Vagina (tissue), 2 donors: ENCODE data around the gene CAMK2A.

Experiments
- CTCF ChIP-seq, 3 experiments: fragments of 450-650 bp in 2 of 3; fragments of 200-600 bp in 1 of 3; sonication (generic) in 1 of 3; IDR thresholded peaks; one replicate each; pipeline ENCODE4 v1.5.1; 2017 to 2019; ENCODE audit warnings: antibody characterized with exemption in 3 of 3, mild to moderate bottlenecking in 2 of 3, moderate library complexity in 2 of 3
- POLR2AphosphoS5 ChIP-seq, 2 donors: sonication (generic); formaldehyde crosslinking; IDR thresholded peaks; one replicate each; pipeline ENCODE4 v1.9.0; 2017; ENCODE audit warnings: antibody characterized with exemption in 2 of 2, mild to moderate bottlenecking in 2 of 2, low read depth in 1 of 2; ENCODE audit not compliant: insufficient read depth in 1 of 2

GRCh38 chr5:150189326-150189725 lies 100.2 kb downstream of the CAMK2A start:
- TF ChIP-seq POLR2AphosphoS5 (IDR thresholded peaks at IDR 0.05; ENCODE audit: insufficient read depth in 1 of 2, low read depth in 1 of 2) (no peak), CTCF (IDR thresholded peaks at IDR 0.05) (no peak)
